Fibroblast of mammary gland (primary cell): ENCODE results near the gene PRKCQ.
A peak's percentile ranks its signal among the peaks of the same experiment; 100 is the strongest.
"Not testable (repeated sequence)": the region's sequence is repeated elsewhere in the genome, so short reads cannot be mapped to it uniquely, and the experiment has no call there.

ENCODE experiments used
- DNase-seq: peaks from one replicate; pipeline ENCODE4 v3.0.0-alpha.2; 2010; ENCODE audit warnings: low read depth
- H3K4me3 ChIP-seq: 2 replicates; pipeline ENCODE4 v1.5.1; 2011; ENCODE audit warnings: low read depth, mild to moderate bottlenecking, low read length, moderate library complexity; ENCODE audit not compliant: control insufficient read depth
- CTCF ChIP-seq: conservative IDR thresholded peaks from 2 replicates; pipeline ENCODE4 v1.5.1; 2011; ENCODE audit warnings: low read depth, low read length, inconsistent platforms; ENCODE audit not compliant: control insufficient read depth, insufficient read depth

Gene PRKCQ

GRCh38 chr10:6581778-6582228, 1.7 kb upstream of the PRKCQ start:
- DNase-seq, result no peak
- TF ChIP-seq CTCF, result no peak
- H3K4me3 ChIP-seq, result no peak overlapping the region

- DNase-seq, H3K4me3 ChIP-seq: not testable (repeated sequence)
Observed at GRCh38 chr10:6581223-6581622, 1.1 kb upstream of the PRKCQ start.

GRCh38 chr10:6580279-6581029, 378 bp upstream of the PRKCQ start:
- no peak for TF ChIP-seq CTCF
- H3K4me3 ChIP-seq, result peak overlapping the region; percentile 39
- peak; percentile 33 for DNase-seq

- no peak for DNase-seq
- peak overlapping the region; percentile 26 for H3K4me3 ChIP-seq
- no peak for TF ChIP-seq CTCF
Observed at GRCh38 chr10:6579183-6579903, 733 bp downstream of the PRKCQ start.

GRCh38 chr10:6578795-6579182, 1.3 kb downstream of the PRKCQ start:
- TF ChIP-seq CTCF, result no peak
- no peak overlapping the region for H3K4me3 ChIP-seq
- no peak for DNase-seq

- TF ChIP-seq CTCF, result no peak
- no peak for DNase-seq
- no peak overlapping the region for H3K4me3 ChIP-seq
Observed at GRCh38 chr10:6578251-6578771, 1.8 kb downstream of the PRKCQ start.

GRCh38 chr10:6576326-6576725, 3.8 kb downstream of the PRKCQ start:
- DNase-seq, result no peak
- no peak for TF ChIP-seq CTCF
- no peak overlapping the region for H3K4me3 ChIP-seq
